Ascending aorta (tissue), 2 donors: ENCODE measurements around the gene PARL. TPM values are rescaled to one million over a fixed set of nuclear protein-coding genes. Genes with fewer than 3 reads are reported as not detected.

Experiments
- DNase-seq, 2 donors: peaks; one replicate each; pipeline ENCODE4 v3.0.0-alpha.2; 2019; ENCODE audit warnings: low spot score in 2 of 2
- H3K27ac ChIP-seq, 2 donors: fragments of 200-600 bp; sonication (generic); one replicate each; pipeline ENCODE4 v1.5.1; 2016 to 2017; ENCODE audit warnings: mild to moderate bottlenecking in 1 of 2
- H3K27me3 ChIP-seq: fragments of 200-600 bp; sonication (generic); one replicate; pipeline ENCODE4 v1.5.1; 2017
- H3K36me3 ChIP-seq, 2 donors: fragments of 200-600 bp; sonication (generic); one replicate each; pipeline ENCODE4 v1.5.1; 2016
- H3K4me1 ChIP-seq, 2 donors: fragments of 200-600 bp; sonication (generic); one replicate each; pipeline ENCODE4 v1.5.1; 2016 to 2017; ENCODE audit warnings: mild to moderate bottlenecking in 1 of 2
- H3K4me3 ChIP-seq, 2 donors: fragments of 200-600 bp; sonication (generic); one replicate each; pipeline ENCODE4 v1.5.1; 2016 to 2017; ENCODE audit warnings: mild to moderate bottlenecking in 1 of 2
- H3K9me3 ChIP-seq, 2 donors: fragments of 200-600 bp; sonication (generic); one replicate each; pipeline ENCODE4 v1.5.1; 2016
- CTCF ChIP-seq, 3 experiments: fragments of 200-600 bp in 2 of 3; fragments of 450-650 bp in 1 of 3; sonication (generic) in 2 of 3; IDR thresholded peaks; one replicate each; pipeline ENCODE4 v1.5.1; 2016 to 2019; ENCODE audit warnings: antibody characterized with exemption in 3 of 3, mild to moderate bottlenecking in 1 of 3, moderate library complexity in 1 of 3
- intact Hi-C: fragments of 100-400 bp; cut with DNase I; formaldehyde crosslinking; loops from one replicate; pipeline ENCODE4 v1.15.1; 2023
- total RNA-seq: library from RNA; depleted of rRNA; stranded (reverse); fragments of >200 nt; gene quantifications from one replicate; pipeline ENCODE4 v1.1.0, GENCODE V29; 2016

The PARL gene
- total RNA-seq, 1 donor from 2014 or later = 14.3 TPM

- no peaks in the 10 kb centered on the region for H3K9me3 ChIP-seq
- DNase-seq = no peak
- peaks cover 53 to 58% of the 10 kb centered on the region in 2 donors for H3K36me3 ChIP-seq
- no peaks in the 10 kb centered on the region for H3K27me3 ChIP-seq
- intact Hi-C loops = no loop called here
- no peak for TF ChIP-seq CTCF (IDR thresholded peaks at IDR 0.05)
- no peak overlapping the region for H3K27ac ChIP-seq
- no peak overlapping the region for H3K4me3 ChIP-seq
- no peaks in the 10 kb centered on the region for H3K4me1 ChIP-seq
Observed at GRCh38 chr3:183811638-183812037, 73.0 kb downstream of the PARL start.

- Histone ChIP-seq H3K4me3 (no peak overlapping the region), H3K27me3 (no peaks in the 10 kb centered on the region), H3K4me1 (no peaks in the 10 kb centered on the region), H3K9me3 (no peaks in the 10 kb centered on the region), H3K27ac (no peak overlapping the region), H3K36me3 (peaks cover 58% of the 10 kb centered on the region in 2 donors)
- no peak for TF ChIP-seq CTCF (IDR thresholded peaks at IDR 0.05)
- intact Hi-C loops = no loop called here
- DNase-seq = no peak
Observed at GRCh38 chr3:183810643-183811594, 73.8 kb downstream of the PARL start.

- H3K9me3 ChIP-seq = no peaks in the 10 kb centered on the region
- H3K27ac ChIP-seq = no peak overlapping the region
- H3K4me1 ChIP-seq = no peaks in the 10 kb centered on the region
- no peak overlapping the region for H3K4me3 ChIP-seq
- no peak for DNase-seq
- intact Hi-C loops = no loop called here
- peaks cover 73 to 74% of the 10 kb centered on the region in 2 donors for H3K36me3 ChIP-seq
- no peak for TF ChIP-seq CTCF (IDR thresholded peaks at IDR 0.05)
- H3K27me3 ChIP-seq = no peaks in the 10 kb centered on the region
Observed at GRCh38 chr3:183809270-183809669, 75.4 kb downstream of the PARL start.

- peaks cover 81 to 83% of the 10 kb centered on the region in 2 donors for H3K36me3 ChIP-seq
- no peaks in the 10 kb centered on the region for H3K27me3 ChIP-seq
- intact Hi-C loops = no loop called here
- DNase-seq = no peak
- H3K9me3 ChIP-seq = no peaks in the 10 kb centered on the region
- no peak for TF ChIP-seq CTCF (IDR thresholded peaks at IDR 0.05)
- no peak overlapping the region for H3K4me3 ChIP-seq
- H3K4me1 ChIP-seq = no peaks in the 10 kb centered on the region
- H3K27ac ChIP-seq = no peak overlapping the region
Observed at GRCh38 chr3:183808355-183808754, 76.3 kb downstream of the PARL start.

GRCh38 chr3:183807881-183808280, 76.8 kb downstream of the PARL start:
- no peaks in the 10 kb centered on the region for H3K27me3 ChIP-seq
- no peak for DNase-seq
- no peaks in the 10 kb centered on the region for H3K4me1 ChIP-seq
- H3K27ac ChIP-seq = no peak overlapping the region
- no peak for TF ChIP-seq CTCF (IDR thresholded peaks at IDR 0.05)
- H3K36me3 ChIP-seq = peaks cover 86 to 88% of the 10 kb centered on the region in 2 donors
- intact Hi-C loops = no loop called here
- no peak overlapping the region for H3K4me3 ChIP-seq
- H3K9me3 ChIP-seq = no peaks in the 10 kb centered on the region
